Activated CD4-positive, CD25-positive, alpha-beta regulatory T cell (primary cell): Measurements from ENCODE around the gene MEPCE.
"Not testable (repeated sequence)": the region's sequence is repeated elsewhere in the genome, so short reads cannot be mapped to it uniquely, and the experiment has no call there.

Experiments used
- DNase-seq, 4 experiments: peaks; one replicate each; lab custom pipeline; 2025; lab: John Stamatoyannopoulos, UW

MEPCE gene

GRCh38 chr7:100434297-100435144 is 4.9 kb downstream of the MEPCE start:
- no peak for DNase-seq

GRCh38 chr7:100435401-100436304 is 6.0 kb downstream of the MEPCE start:
- DNase-seq = peak in 2 of 4 experiments; percentile 22 to 36

GRCh38 chr7:100437150-100438100 is 7.8 kb downstream of the MEPCE start:
- no peak for DNase-seq

GRCh38 chr7:100438172-100438571 is 8.5 kb downstream of the MEPCE start:
- no peak for DNase-seq

GRCh38 chr7:100438731-100439130 is 9.1 kb downstream of the MEPCE start:
- not testable (repeated sequence) for DNase-seq

GRCh38 chr7:100439244-100439643 is 9.6 kb downstream of the MEPCE start:
- DNase-seq = not testable (repeated sequence)

GRCh38 chr7:100441641-100442535 is 12.3 kb downstream of the MEPCE start:
- DNase-seq = no peak

GRCh38 chr7:100443096-100443840 is 13.6 kb downstream of the MEPCE start:
- no peak for DNase-seq

- DNase-seq = no peak
Observed at GRCh38 chr7:100444311-100445278, 15.0 kb downstream of the MEPCE start.

GRCh38 chr7:100446040-100446439 is 16.4 kb downstream of the MEPCE start:
- no peak for DNase-seq

- not testable (repeated sequence) for DNase-seq
Observed at GRCh38 chr7:100447363-100447762, 17.7 kb downstream of the MEPCE start.

- no peak for DNase-seq
Observed at GRCh38 chr7:100449190-100449795, 19.7 kb downstream of the MEPCE start.

- DNase-seq = no peak
Observed at GRCh38 chr7:100452513-100452912, 22.9 kb downstream of the MEPCE start.

- DNase-seq = not testable (repeated sequence)
Observed at GRCh38 chr7:100453854-100454253, 24.2 kb downstream of the MEPCE start.

- no peak for DNase-seq
Observed at GRCh38 chr7:100455206-100455605, 25.6 kb downstream of the MEPCE start.

GRCh38 chr7:100456562-100456961 is 26.9 kb downstream of the MEPCE start:
- no peak for DNase-seq

GRCh38 chr7:100457033-100457432 is 27.4 kb downstream of the MEPCE start:
- DNase-seq = no peak

GRCh38 chr7:100464210-100464660 is 34.6 kb downstream of the MEPCE start, which contains the start of gene SPACDR:
SPACDR (minus strand) TSS chr7:100464260; CDS start chr7:100464025, 235 bp downstream.
- DNase-seq = no peak
